ENCODE measurements around the gene SYNM.

The SYNM gene

DNA sequence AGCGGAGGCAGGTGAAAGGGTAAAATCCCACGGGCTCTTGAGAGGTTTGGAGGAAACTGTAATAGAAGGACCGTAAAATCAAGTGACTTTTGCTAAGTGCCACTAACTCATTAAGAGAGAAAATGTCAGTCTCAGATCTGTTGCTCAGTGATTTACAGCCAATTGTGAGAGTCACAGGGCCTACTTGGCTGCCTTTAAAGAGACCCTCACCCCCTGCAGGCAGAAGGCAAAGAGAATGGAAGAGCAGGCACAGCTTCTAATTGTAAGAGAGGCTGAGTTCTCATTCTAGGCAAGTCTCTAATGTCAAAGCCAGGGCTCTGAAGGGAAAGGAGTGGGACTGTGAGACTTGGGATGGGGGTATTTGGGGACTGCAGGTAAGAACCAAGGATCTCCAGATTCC, 9.3 kb upstream of the SYNM start:
- peaks cover 12% of the 10 kb centered on the region for H3K27me3 Mint-ChIP-seq

GRCh38 chr15:99096173-99096893, 8.5 kb upstream of the SYNM start:
- no peak for DNase-seq (ENCODE audit: low spot score in 2 of 2)
- ATAC-seq (ENCODE audit: low read depth), result no peak

More for the DNA sequence above, 9.3 kb upstream of the SYNM start:
- no peaks in the 10 kb centered on the region for H3K9me3 Mint-ChIP-seq
- H3K4me1 Mint-ChIP-seq, result peaks cover 2% of the 10 kb centered on the region
- no peaks in the 10 kb centered on the region for H3K36me3 Mint-ChIP-seq
- DNase-seq (ENCODE audit: low spot score in 2 of 2) (no peak), ATAC-seq (ENCODE audit: low read depth) (no peak)
- H3K4me3 Mint-ChIP-seq, result no peak overlapping the region
- no peak overlapping the region for H3K27ac Mint-ChIP-seq

GRCh38 chr15:99096894-99097426, 7.9 kb upstream of the SYNM start:
- no peak for DNase-seq (ENCODE audit: low spot score in 2 of 2)
- H3K27me3 Mint-ChIP-seq, result peaks cover 15% of the 10 kb centered on the region
- no peak overlapping the region for H3K27ac Mint-ChIP-seq

More at GRCh38 chr15:99096173-99096893, 8.5 kb upstream of the SYNM start:
- H3K36me3 Mint-ChIP-seq, result no peaks in the 10 kb centered on the region
- H3K9me3 Mint-ChIP-seq, result no peaks in the 10 kb centered on the region
- no peak overlapping the region for H3K4me3 Mint-ChIP-seq
- no peak overlapping the region for H3K27ac Mint-ChIP-seq
- peaks cover 12% of the 10 kb centered on the region for H3K27me3 Mint-ChIP-seq
- H3K4me1 Mint-ChIP-seq, result peaks cover 3% of the 10 kb centered on the region

DNA sequence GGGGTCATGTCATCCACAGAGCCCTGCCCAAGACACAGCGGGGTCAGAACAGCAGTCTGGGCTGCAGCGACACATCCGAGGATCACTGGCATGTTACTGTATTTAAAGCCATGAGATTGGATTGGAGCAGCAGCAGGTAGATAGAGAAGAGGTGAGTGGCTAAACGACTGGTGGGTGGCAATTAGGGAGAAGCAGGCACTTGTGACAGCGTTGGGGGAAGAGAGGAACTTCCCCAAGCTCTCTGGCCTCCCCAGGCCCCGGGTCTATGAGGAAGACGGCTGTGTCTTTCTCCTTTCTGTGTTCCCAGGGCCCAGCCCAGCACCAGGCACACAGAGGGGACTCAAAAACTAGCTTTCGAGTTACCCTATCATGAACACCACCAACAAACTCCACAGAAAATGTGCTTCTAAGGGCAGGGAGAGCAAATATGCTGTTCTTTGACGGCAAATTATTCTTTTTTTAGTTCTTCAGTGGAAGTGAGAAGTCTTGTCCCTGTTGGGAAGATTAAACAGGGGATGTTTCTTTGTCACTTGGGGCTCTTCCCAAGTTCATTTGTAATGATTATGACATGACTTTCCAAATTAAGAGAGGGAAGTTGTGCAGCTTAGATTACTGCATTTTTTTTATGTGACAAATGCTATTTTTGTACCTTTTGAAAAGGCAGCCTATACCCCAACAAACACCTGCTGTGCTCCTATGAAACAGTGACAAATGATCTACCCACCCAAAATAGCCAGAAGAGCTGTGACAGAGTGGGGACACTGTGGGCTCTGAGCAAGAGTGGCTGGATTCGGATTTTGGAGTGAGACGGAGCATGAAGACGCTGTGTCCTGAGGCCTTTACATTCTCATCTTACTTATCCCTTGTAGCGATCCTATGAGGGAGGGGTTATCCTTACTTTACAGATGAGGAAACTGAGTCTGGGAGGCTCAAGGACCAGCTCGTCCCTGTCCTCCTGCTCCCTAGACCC, 7.2 kb upstream of the SYNM start:
- H3K27ac Mint-ChIP-seq, result no peak overlapping the region
- H3K27me3 Mint-ChIP-seq, result peaks cover 18% of the 10 kb centered on the region
- H3K36me3 Mint-ChIP-seq, result no peaks in the 10 kb centered on the region
- H3K4me3 Mint-ChIP-seq, result no peak overlapping the region
- DNase-seq (ENCODE audit: low spot score in 2 of 2) (no peak), ATAC-seq (ENCODE audit: low read depth) (no peak)
- no peaks in the 10 kb centered on the region for H3K9me3 Mint-ChIP-seq
- H3K4me1 Mint-ChIP-seq, result peaks cover 3% of the 10 kb centered on the region

More at GRCh38 chr15:99096894-99097426, 7.9 kb upstream of the SYNM start:
- H3K4me1 Mint-ChIP-seq, result peaks cover 3% of the 10 kb centered on the region
- no peak for ATAC-seq (ENCODE audit: low read depth)
- no peaks in the 10 kb centered on the region for H3K9me3 Mint-ChIP-seq
- no peak overlapping the region for H3K4me3 Mint-ChIP-seq
- no peaks in the 10 kb centered on the region for H3K36me3 Mint-ChIP-seq

- no peak for DNase-seq (ENCODE audit: low spot score in 2 of 2)
- no peak for ATAC-seq (ENCODE audit: low read depth)
Observed at GRCh38 chr15:99098426-99098825, 6.5 kb upstream of the SYNM start.

GRCh38 chr15:99098991-99099390, 5.9 kb upstream of the SYNM start:
- H3K4me3 Mint-ChIP-seq, result no peak overlapping the region
- H3K27me3 Mint-ChIP-seq, result peaks cover 23% of the 10 kb centered on the region
- no peaks in the 10 kb centered on the region for H3K36me3 Mint-ChIP-seq
- H3K4me1 Mint-ChIP-seq, result peaks cover 3% of the 10 kb centered on the region
- ATAC-seq (ENCODE audit: low read depth) (no peak), DNase-seq (ENCODE audit: low spot score in 2 of 2) (no peak)
- no peaks in the 10 kb centered on the region for H3K9me3 Mint-ChIP-seq
- no peak overlapping the region for H3K27ac Mint-ChIP-seq

More at GRCh38 chr15:99098426-99098825, 6.5 kb upstream of the SYNM start:
- Mint-ChIP-seq H3K36me3 (no peaks in the 10 kb centered on the region), H3K27ac (no peak overlapping the region), H3K4me3 (no peak overlapping the region), H3K4me1 (peaks cover 3% of the 10 kb centered on the region), H3K9me3 (no peaks in the 10 kb centered on the region), H3K27me3 (peaks cover 19% of the 10 kb centered on the region)

DNA sequence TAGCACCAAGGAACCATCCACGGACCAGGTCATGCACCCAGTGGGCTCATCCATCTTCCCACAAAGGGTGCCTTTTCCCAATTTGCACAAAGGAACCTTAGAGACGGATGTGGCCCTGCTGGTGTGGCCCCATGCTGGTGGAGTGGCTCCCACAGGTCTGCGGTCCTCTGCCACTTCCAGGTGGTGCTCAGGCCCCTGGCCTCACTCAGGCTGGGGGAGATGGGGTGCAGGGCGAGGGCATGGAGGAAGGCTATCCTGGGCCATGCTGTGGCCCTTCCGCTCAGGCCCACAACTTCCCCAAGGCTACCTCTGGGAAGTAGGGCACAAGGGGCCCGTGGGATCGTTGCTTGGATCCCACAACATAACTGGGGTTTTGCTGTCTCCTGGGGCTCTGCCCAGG, 5.2 kb upstream of the SYNM start:
- Mint-ChIP-seq H3K4me1 (peaks cover 3% of the 10 kb centered on the region), H3K9me3 (no peaks in the 10 kb centered on the region), H3K4me3 (no peak overlapping the region), H3K27ac (no peak overlapping the region), H3K27me3 (peaks cover 23% of the 10 kb centered on the region), H3K36me3 (no peaks in the 10 kb centered on the region)
- no peak for DNase-seq (ENCODE audit: low spot score in 2 of 2)
- no peak for ATAC-seq (ENCODE audit: low read depth)

GRCh38 chr15:99100245-99101173, 4.4 kb upstream of the SYNM start:
- Mint-ChIP-seq H3K27me3 (peaks cover 23% of the 10 kb centered on the region), H3K27ac (no peak overlapping the region), H3K9me3 (no peaks in the 10 kb centered on the region), H3K36me3 (no peaks in the 10 kb centered on the region), H3K4me1 (peaks cover 3% of the 10 kb centered on the region), H3K4me3 (peak overlapping the region; percentile 44)
- DNase-seq (ENCODE audit: low spot score in 2 of 2) (peak; percentile 7 to 22), ATAC-seq (ENCODE audit: low read depth) (peak; percentile 56)

DNA sequence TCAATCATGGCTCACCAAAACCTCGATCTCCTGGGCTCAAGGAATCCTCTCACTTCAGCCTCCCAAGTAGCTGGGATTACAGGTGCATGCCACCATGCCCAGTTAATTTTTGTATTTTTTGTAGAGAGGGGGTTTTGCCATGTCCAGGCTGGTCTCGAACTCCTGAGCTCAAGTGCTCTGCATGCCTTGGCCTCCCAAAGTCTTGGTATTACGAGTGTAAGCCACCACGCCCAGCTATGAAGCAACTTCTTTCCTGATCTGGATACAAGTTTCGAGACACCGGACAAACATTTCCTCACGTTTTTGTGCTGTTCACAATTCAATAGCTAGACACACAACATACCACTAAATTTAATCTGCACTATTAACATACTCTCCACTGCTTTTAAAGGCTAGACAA, 3.4 kb upstream of the SYNM start:
- H3K27me3 Mint-ChIP-seq, result peaks cover 23% of the 10 kb centered on the region

DNA sequence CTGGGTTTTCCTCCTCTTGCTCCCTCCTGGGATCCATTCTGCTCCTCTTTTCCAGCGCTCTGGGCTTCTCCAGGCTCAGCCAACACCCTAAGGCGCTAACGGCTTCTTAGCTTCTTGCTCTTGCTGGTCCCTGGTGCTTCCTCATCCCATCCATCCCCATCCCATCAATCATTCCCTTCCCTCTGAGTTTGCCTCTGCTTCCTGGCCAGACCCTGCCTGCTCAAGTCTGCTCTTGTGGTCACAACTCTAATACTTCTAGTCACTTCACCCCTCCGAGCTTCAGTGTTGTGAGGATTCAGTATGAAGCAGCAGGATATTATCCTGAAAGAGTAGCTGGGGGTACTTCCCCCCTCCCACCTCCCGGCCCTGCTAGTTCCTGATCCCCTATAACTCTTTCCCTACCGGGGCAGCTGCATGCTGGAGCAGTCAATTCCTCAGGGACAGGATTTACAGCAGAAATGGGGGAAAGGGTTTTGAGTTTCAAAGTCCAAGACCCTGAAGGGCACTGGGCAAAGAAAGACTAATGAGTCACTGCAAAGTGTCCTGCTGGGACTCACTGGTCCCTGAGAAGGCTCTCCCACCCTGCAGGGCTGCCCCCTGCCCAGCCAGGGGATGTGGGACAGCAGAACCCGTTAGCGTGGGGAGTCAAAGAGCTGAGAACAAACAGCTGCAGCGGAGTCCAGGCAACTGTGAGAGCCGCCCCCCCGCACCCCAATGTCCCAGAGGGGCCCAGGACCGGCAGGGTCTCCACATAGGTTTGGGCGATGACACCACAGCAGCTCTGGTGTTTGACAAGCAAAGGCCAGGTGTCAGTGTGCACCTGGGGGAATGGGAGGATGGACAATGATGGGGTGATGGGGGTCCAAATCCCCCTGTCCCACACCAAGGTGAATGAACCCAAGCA, 2.3 kb upstream of the SYNM start:
- no peak for DNase-seq (ENCODE audit: low spot score in 2 of 2)
- Mint-ChIP-seq H3K27ac (no peak overlapping the region), H3K4me3 (no peak overlapping the region), H3K27me3 (peaks cover 21% of the 10 kb centered on the region), H3K36me3 (no peaks in the 10 kb centered on the region), H3K4me1 (peaks cover 3% of the 10 kb centered on the region), H3K9me3 (no peaks in the 10 kb centered on the region)
- no peak for ATAC-seq (ENCODE audit: low read depth)

More for the DNA sequence above, 3.4 kb upstream of the SYNM start:
- Mint-ChIP-seq H3K27ac (no peak overlapping the region), H3K4me3 (no peak overlapping the region), H3K9me3 (no peaks in the 10 kb centered on the region), H3K36me3 (no peaks in the 10 kb centered on the region), H3K4me1 (peaks cover 3% of the 10 kb centered on the region)
- ATAC-seq (ENCODE audit: low read depth), result no peak
- no peak for DNase-seq (ENCODE audit: low spot score in 2 of 2)

DNA sequence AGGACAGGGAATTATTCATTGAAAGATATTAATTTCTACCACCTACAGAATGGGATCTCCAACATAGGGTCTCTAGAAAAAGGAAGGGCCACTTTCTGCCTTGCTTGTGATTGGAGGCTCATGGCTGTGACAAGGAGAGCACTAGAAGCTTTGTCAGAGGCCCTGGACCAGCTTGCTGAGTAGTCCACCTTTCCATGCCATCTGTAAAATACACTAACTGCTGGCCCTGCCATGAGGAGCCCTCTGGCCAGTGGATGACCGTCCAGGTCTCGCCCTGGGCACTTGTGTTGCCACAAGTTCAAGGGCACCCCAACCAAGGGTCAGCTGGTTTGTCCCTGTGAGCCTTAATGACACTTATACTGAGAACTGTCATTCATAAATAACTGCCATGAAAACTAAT, 1.6 kb upstream of the SYNM start:
- DNase-seq (ENCODE audit: low spot score in 2 of 2) (no peak), ATAC-seq (ENCODE audit: low read depth) (no peak)
- Mint-ChIP-seq H3K4me3 (no peak overlapping the region), H3K36me3 (no peaks in the 10 kb centered on the region), H3K27me3 (peaks cover 21% of the 10 kb centered on the region), H3K9me3 (no peaks in the 10 kb centered on the region), H3K27ac (no peak overlapping the region), H3K4me1 (peaks cover 3% of the 10 kb centered on the region)

GRCh38 chr15:99105514-99106341, 848 bp downstream of the SYNM start:
- DNase-seq (ENCODE audit: low spot score in 2 of 2), result peak; percentile 4 to 28
- H3K9me3 Mint-ChIP-seq, result no peaks in the 10 kb centered on the region

More at GRCh38 chr15:99105514-99106341, 848 bp downstream of the SYNM start:
- Mint-ChIP-seq H3K4me1 (no peaks in the 10 kb centered on the region), H3K36me3 (no peaks in the 10 kb centered on the region), H3K27me3 (peaks cover 21% of the 10 kb centered on the region), H3K27ac (no peak overlapping the region), H3K4me3 (peak overlapping the region; percentile 47)
- ATAC-seq (ENCODE audit: low read depth), result peak; percentile 41

Data from memory B cell (primary cell).